ENCODE data around the gene DNAH14.

- TF ChIP-seq, protein P1, sequence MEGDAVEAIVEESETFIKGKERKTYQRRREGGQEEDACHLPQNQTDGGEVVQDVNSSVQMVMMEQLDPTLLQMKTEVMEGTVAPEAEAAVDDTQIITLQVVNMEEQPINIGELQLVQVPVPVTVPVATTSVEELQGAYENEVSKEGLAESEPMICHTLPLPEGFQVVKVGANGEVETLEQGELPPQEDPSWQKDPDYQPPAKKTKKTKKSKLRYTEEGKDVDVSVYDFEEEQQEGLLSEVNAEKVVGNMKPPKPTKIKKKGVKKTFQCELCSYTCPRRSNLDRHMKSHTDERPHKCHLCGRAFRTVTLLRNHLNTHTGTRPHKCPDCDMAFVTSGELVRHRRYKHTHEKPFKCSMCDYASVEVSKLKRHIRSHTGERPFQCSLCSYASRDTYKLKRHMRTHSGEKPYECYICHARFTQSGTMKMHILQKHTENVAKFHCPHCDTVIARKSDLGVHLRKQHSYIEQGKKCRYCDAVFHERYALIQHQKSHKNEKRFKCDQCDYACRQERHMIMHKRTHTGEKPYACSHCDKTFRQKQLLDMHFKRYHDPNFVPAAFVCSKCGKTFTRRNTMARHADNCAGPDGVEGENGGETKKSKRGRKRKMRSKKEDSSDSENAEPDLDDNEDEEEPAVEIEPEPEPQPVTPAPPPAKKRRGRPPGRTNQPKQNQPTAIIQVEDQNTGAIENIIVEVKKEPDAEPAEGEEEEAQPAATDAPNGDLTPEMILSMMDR (IDR thresholded peaks at IDR 0.05) = no peak
- no peak for TF ChIP-seq POLR2A (IDR thresholded peaks at IDR 0.05)
Measured at GRCh38 chr1:225409051-225409450, 479.6 kb downstream of the DNAH14 start.

Measured in uterus (tissue), 2 donors.